C4-2B (cell line): ENCODE data around the gene KCNK4.

Source experiments
- CTCF ChIP-seq: fragments of 450-650 bp; conservative IDR thresholded peaks from 2 replicates; pipeline ENCODE4 v1.5.1; 2017; ENCODE audit warnings: mild to moderate bottlenecking
- ZFX ChIP-seq: fragments of 450-650 bp; IDR thresholded peaks from 2 replicates; pipeline ENCODE4 v1.6.1; 2017

GRCh38 chr11:64260147-64260708 is 30.9 kb upstream of the KCNK4 start:
- no peak for TF ChIP-seq CTCF
- TF ChIP-seq ZFX = no peak
